HCT116 (cell line): Measurements from ENCODE around the gene MEF2D.

Source experiments
- ATF3 ChIP-seq: IDR thresholded peaks from 2 replicates; pipeline ENCODE4 v1.6.1; 2012
- CTCF ChIP-seq, 3 experiments: fragments of 200-600 bp in 1 of 3; sonication (generic) in 1 of 3; IDR thresholded peaks in 2 of 3; conservative IDR thresholded peaks in 1 of 3; 2 replicates each; pipeline ENCODE4 v1.5.1; 2012 to 2017; ENCODE audit warnings: low read depth in 2 of 3, low read length in 2 of 3, antibody characterized with exemption in 1 of 3, borderline replicate concordance in 1 of 3, control low read depth in 1 of 3, mild to moderate bottlenecking in 1 of 3, mixed read lengths in 1 of 3, mixed run types in 1 of 3, moderate library complexity in 1 of 3; ENCODE audit not compliant: insufficient read depth in 1 of 3
- EZH2 ChIP-seq: fragments of 200-600 bp; sonication (generic); IDR thresholded peaks from 2 replicates; pipeline ENCODE4 v1.6.1; 2017; ENCODE audit warnings: antibody characterized with exemption, mixed run types
- MAX ChIP-seq: IDR thresholded peaks from 2 replicates; pipeline ENCODE4 v1.6.1; 2012
- SRF ChIP-seq: IDR thresholded peaks from 2 replicates; pipeline ENCODE4 v1.6.1; 2012; ENCODE audit warnings: low read depth
- YY1 ChIP-seq: IDR thresholded peaks from 2 replicates; pipeline ENCODE4 v1.6.1; 2011; ENCODE audit warnings: low read length, low read depth, moderate library complexity, mild to moderate bottlenecking; ENCODE audit not compliant: insufficient replicate concordance; ENCODE audit errors: extremely low read depth

- TF ChIP-seq MAX, result no peak
- no peak for TF ChIP-seq ATF3
- TF ChIP-seq CTCF (IDR thresholded peaks at IDR 0.05 in 2 of 3, conservative IDR thresholded peaks at IDR 0.05 in 1 of 3; ENCODE audit: borderline replicate concordance in 1 of 3, insufficient read depth in 1 of 3, low read depth in 2 of 3, low read length in 2 of 3), result no peak
- no peak for TF ChIP-seq SRF
- no peak for TF ChIP-seq YY1
- no peak for TF ChIP-seq EZH2
These were observed 5.2 kb upstream of the MEF2D start for GRCh38 chr1:156505679-156506298.
